ENCODE results near the gene GALNT13.

The GALNT13 gene

DNA sequence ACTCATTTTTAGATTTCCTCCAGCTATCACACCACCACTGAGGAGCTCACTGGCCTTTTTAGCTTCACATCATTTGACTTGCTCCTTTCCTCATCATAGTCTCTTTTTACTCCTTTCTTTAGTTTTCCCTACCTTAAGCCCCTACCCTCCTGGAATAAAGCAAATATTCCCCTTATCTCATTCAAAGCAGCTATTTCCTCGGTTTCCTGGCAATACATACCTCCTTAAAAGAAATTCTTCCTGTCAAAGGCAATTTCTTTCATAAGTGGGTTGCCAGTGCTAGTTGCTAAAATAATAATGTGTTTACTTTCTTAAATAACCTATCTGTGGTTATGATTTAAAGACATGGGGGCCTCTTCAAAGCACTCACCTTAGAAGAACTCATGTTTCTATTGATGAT, 359.3 kb downstream of the GALNT13 start:
- Histone ChIP-seq H3K4me3 (ENCODE audit: low read length) (no peak overlapping the region), H3K27me3 (ENCODE audit: control insufficient read depth, insufficient read depth, low read length) (no peaks in the 10 kb centered on the region), H3K9me3 (ENCODE audit: control insufficient read depth, low read depth, low read length) (no peaks in the 10 kb centered on the region), H3K36me3 (ENCODE audit: control insufficient read depth, low read depth, low read length) (no peaks in the 10 kb centered on the region), H3K4me1 (ENCODE audit: control insufficient read depth, low read depth, low read length) (no peaks in the 10 kb centered on the region), H3K9ac (ENCODE audit: low read length) (no peak overlapping the region), H3K27ac (ENCODE audit: low read length) (no peak overlapping the region)

DNA sequence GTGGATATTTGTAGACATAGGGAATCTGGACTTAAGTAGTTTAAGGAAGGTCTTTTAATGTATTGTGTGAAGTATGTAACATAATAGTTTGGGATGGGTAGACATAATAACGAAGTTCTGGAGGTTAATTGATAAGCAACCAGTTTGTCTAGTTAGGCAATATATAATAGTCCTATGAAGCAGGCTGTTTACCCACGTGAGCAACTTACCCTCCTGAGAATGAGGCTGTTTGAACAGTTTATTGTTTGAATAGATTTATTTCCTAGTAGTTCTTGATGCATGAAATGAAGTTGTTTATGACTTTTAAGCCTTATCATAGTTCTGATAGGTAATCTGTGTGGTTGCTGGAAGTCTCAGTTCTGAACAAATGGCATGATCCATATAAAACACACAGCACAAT, 361.5 kb downstream of the GALNT13 start:
- Histone ChIP-seq H3K27me3 (ENCODE audit: control insufficient read depth, insufficient read depth, low read length) (no peaks in the 10 kb centered on the region), H3K9me3 (ENCODE audit: control insufficient read depth, low read depth, low read length) (no peaks in the 10 kb centered on the region), H3K4me3 (ENCODE audit: low read length) (no peak overlapping the region), H3K36me3 (ENCODE audit: control insufficient read depth, low read depth, low read length) (no peaks in the 10 kb centered on the region), H3K27ac (ENCODE audit: low read length) (no peak overlapping the region), H3K4me1 (ENCODE audit: control insufficient read depth, low read depth, low read length) (no peaks in the 10 kb centered on the region), H3K9ac (ENCODE audit: low read length) (no peak overlapping the region)

- no peaks in the 10 kb centered on the region for H3K36me3 ChIP-seq (ENCODE audit: control insufficient read depth, low read depth, low read length)
- no peak overlapping the region for H3K4me3 ChIP-seq (ENCODE audit: low read length)
- no peak overlapping the region for H3K27ac ChIP-seq (ENCODE audit: low read length)
- no peak overlapping the region for H3K9ac ChIP-seq (ENCODE audit: low read length)
- no peaks in the 10 kb centered on the region for H3K9me3 ChIP-seq (ENCODE audit: control insufficient read depth, low read depth, low read length)
- H3K27me3 ChIP-seq (ENCODE audit: control insufficient read depth, insufficient read depth, low read length): no peaks in the 10 kb centered on the region
- peaks cover 7% of the 10 kb centered on the region for H3K4me1 ChIP-seq (ENCODE audit: control insufficient read depth, low read depth, low read length)
Measured at GRCh38 chr2:154238252-154238651, 366.5 kb downstream of the GALNT13 start.

- Histone ChIP-seq H3K4me3 (ENCODE audit: low read length) (no peak overlapping the region), H3K9me3 (ENCODE audit: control insufficient read depth, low read depth, low read length) (no peaks in the 10 kb centered on the region), H3K36me3 (ENCODE audit: control insufficient read depth, low read depth, low read length) (no peaks in the 10 kb centered on the region), H3K27ac (ENCODE audit: low read length) (no peak overlapping the region), H3K9ac (ENCODE audit: low read length) (no peak overlapping the region), H3K4me1 (ENCODE audit: control insufficient read depth, low read depth, low read length) (peaks cover 7% of the 10 kb centered on the region), H3K27me3 (ENCODE audit: control insufficient read depth, insufficient read depth, low read length) (no peaks in the 10 kb centered on the region)
Measured at GRCh38 chr2:154240316-154240715, 368.6 kb downstream of the GALNT13 start.

GRCh38 chr2:154240921-154241379, 369.2 kb downstream of the GALNT13 start:
- no peaks in the 10 kb centered on the region for H3K27me3 ChIP-seq (ENCODE audit: control insufficient read depth, insufficient read depth, low read length)
- no peak overlapping the region for H3K9ac ChIP-seq (ENCODE audit: low read length)
- peaks cover 7% of the 10 kb centered on the region for H3K4me1 ChIP-seq (ENCODE audit: control insufficient read depth, low read depth, low read length)
- no peak overlapping the region for H3K27ac ChIP-seq (ENCODE audit: low read length)
- H3K36me3 ChIP-seq (ENCODE audit: control insufficient read depth, low read depth, low read length): no peaks in the 10 kb centered on the region
- no peak overlapping the region for H3K4me3 ChIP-seq (ENCODE audit: low read length)
- H3K9me3 ChIP-seq (ENCODE audit: control insufficient read depth, low read depth, low read length): no peaks in the 10 kb centered on the region

DNA sequence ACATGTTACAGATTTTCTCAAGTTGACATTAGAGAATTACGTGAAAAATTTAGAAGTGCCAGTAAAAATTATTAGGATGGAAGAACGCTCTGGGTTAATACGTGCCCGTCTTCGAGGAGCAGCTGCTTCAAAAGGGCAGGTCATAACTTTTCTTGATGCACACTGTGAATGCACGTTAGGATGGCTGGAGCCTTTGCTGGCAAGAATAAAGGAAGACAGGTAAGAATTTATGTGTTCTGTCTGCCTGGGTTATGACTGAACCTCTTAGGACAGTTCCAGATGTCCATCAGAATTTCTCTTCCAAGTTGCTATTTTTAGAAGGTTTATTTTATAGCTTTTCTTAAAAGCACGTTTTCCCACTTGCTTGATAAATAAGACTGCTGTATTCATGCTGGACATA, 371.0 kb downstream of the GALNT13 start:
- Histone ChIP-seq H3K27me3 (ENCODE audit: control insufficient read depth, insufficient read depth, low read length) (no peaks in the 10 kb centered on the region), H3K9ac (ENCODE audit: low read length) (no peak overlapping the region), H3K9me3 (ENCODE audit: control insufficient read depth, low read depth, low read length) (no peaks in the 10 kb centered on the region), H3K4me1 (ENCODE audit: control insufficient read depth, low read depth, low read length) (peaks cover 7% of the 10 kb centered on the region), H3K27ac (ENCODE audit: low read length) (no peak overlapping the region), H3K4me3 (ENCODE audit: low read length) (no peak overlapping the region), H3K36me3 (ENCODE audit: control insufficient read depth, low read depth, low read length) (no peaks in the 10 kb centered on the region)

DNA sequence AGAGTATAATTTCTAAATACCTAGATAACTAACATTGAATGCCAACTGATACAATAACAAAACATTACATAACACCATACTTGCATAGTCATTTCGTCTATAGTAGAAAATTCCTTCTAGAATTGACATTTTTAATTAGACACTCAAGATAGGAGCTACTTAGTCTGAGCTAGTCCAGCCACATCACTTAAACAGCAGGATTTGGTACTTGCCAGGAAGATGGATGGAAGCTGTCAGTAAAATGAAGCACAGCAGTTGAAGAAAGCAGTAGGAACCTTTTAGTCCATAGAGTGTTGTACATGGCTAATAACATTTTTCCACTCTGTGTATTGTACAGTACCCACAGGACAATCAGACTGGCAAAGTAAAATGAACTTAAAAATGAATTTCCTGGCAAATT, 372.0 kb downstream of the GALNT13 start:
- Histone ChIP-seq H3K9me3 (ENCODE audit: control insufficient read depth, low read depth, low read length) (no peaks in the 10 kb centered on the region), H3K36me3 (ENCODE audit: control insufficient read depth, low read depth, low read length) (no peaks in the 10 kb centered on the region), H3K4me3 (ENCODE audit: low read length) (no peak overlapping the region), H3K9ac (ENCODE audit: low read length) (no peak overlapping the region), H3K4me1 (ENCODE audit: control insufficient read depth, low read depth, low read length) (peaks cover 7% of the 10 kb centered on the region), H3K27me3 (ENCODE audit: control insufficient read depth, insufficient read depth, low read length) (no peaks in the 10 kb centered on the region), H3K27ac (ENCODE audit: low read length) (no peak overlapping the region)

- H3K9ac ChIP-seq (ENCODE audit: low read length): no peak overlapping the region
- no peaks in the 10 kb centered on the region for H3K9me3 ChIP-seq (ENCODE audit: control insufficient read depth, low read depth, low read length)
- no peaks in the 10 kb centered on the region for H3K27me3 ChIP-seq (ENCODE audit: control insufficient read depth, insufficient read depth, low read length)
- H3K4me1 ChIP-seq (ENCODE audit: control insufficient read depth, low read depth, low read length): peaks cover 7% of the 10 kb centered on the region
- H3K36me3 ChIP-seq (ENCODE audit: control insufficient read depth, low read depth, low read length): no peaks in the 10 kb centered on the region
- H3K4me3 ChIP-seq (ENCODE audit: low read length): no peak overlapping the region
- no peak overlapping the region for H3K27ac ChIP-seq (ENCODE audit: low read length)
Measured at GRCh38 chr2:154244932-154245331, 373.2 kb downstream of the GALNT13 start.

DNA sequence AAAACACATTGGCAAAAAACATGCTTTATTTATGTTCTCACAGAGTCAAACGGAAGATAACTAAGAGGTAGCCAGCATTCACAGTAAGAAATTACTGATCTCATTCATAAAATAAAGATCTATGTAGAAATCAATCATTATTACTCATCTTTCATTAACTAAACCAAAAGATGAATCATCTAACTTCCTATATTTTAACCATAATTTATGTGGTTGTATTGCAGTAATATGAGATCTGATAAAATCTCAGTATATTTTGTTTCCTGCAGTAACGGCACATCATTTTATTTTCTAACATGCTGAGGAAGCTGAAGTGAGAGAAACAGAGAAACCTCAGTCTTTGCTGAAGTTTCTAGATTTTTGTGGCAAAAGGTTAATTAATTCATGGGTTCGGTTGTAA, 375.8 kb downstream of the GALNT13 start:
- Histone ChIP-seq H3K9me3 (ENCODE audit: control insufficient read depth, low read depth, low read length) (no peaks in the 10 kb centered on the region), H3K27ac (ENCODE audit: low read length) (no peak overlapping the region), H3K36me3 (ENCODE audit: control insufficient read depth, low read depth, low read length) (no peaks in the 10 kb centered on the region), H3K9ac (ENCODE audit: low read length) (no peak overlapping the region), H3K27me3 (ENCODE audit: control insufficient read depth, insufficient read depth, low read length) (no peaks in the 10 kb centered on the region), H3K4me1 (ENCODE audit: control insufficient read depth, low read depth, low read length) (no peaks in the 10 kb centered on the region), H3K4me3 (ENCODE audit: low read length) (no peak overlapping the region)

- Histone ChIP-seq H3K4me3 (ENCODE audit: low read length) (no peak overlapping the region), H3K27ac (ENCODE audit: low read length) (no peak overlapping the region), H3K9ac (ENCODE audit: low read length) (no peak overlapping the region), H3K27me3 (ENCODE audit: control insufficient read depth, insufficient read depth, low read length) (no peaks in the 10 kb centered on the region), H3K4me1 (ENCODE audit: control insufficient read depth, low read depth, low read length) (no peaks in the 10 kb centered on the region), H3K9me3 (ENCODE audit: control insufficient read depth, low read depth, low read length) (no peaks in the 10 kb centered on the region), H3K36me3 (ENCODE audit: control insufficient read depth, low read depth, low read length) (no peaks in the 10 kb centered on the region)
Measured at GRCh38 chr2:154256136-154256535, 384.4 kb downstream of the GALNT13 start.

DNA sequence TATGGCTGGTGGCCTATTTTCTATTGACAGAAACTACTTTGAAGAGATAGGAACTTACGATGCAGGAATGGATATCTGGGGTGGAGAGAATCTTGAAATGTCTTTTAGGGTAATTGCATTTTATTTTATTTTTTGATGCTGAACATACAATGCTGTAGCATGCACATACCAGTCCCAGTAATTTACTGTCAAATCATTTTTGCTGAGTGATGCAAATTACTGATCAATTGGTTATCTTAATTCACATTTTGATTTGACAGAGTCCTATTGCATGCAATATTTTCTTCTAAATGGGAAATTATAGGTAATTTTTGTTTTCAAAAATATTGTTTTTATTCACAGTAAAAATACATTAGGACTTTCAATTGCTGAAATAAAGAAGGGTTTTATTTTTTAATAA, 387.3 kb downstream of the GALNT13 start:
- no peak overlapping the region for H3K4me3 ChIP-seq (ENCODE audit: low read length)
- H3K27ac ChIP-seq (ENCODE audit: low read length): no peak overlapping the region
- H3K9me3 ChIP-seq (ENCODE audit: control insufficient read depth, low read depth, low read length): no peaks in the 10 kb centered on the region
- H3K9ac ChIP-seq (ENCODE audit: low read length): no peak overlapping the region
- no peaks in the 10 kb centered on the region for H3K4me1 ChIP-seq (ENCODE audit: control insufficient read depth, low read depth, low read length)
- H3K27me3 ChIP-seq (ENCODE audit: control insufficient read depth, insufficient read depth, low read length): no peaks in the 10 kb centered on the region
- no peaks in the 10 kb centered on the region for H3K36me3 ChIP-seq (ENCODE audit: control insufficient read depth, low read depth, low read length)

DNA sequence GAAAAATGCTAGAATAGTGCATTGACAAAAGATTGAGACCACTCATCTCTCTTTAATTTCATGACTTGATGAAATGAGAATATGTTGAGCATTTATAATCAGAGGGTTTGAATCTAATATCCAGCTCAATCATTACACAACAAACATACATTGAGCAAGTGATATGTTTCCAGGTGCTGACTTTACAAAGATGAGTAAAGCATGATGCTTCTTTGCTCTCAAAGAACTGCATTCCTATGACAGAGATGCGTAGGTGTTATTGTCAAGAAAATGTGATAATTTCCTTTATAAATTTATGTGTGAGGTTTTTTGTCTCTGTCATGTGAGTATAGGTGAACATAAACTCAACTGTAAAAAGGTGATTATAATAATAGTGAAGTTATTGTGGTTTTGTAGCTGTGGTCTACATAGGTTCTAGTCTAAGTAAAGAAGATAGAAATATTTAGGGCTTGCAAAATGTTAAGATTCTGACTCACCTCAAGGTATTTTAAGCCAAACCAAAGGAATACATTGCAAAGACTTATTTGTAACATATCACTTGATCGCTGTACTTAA, 389.8 kb downstream of the GALNT13 start:
- H3K36me3 ChIP-seq (ENCODE audit: control insufficient read depth, low read depth, low read length): no peaks in the 10 kb centered on the region

More for the DNA sequence above, 389.8 kb downstream of the GALNT13 start:
- H3K4me3 ChIP-seq (ENCODE audit: low read length): no peak overlapping the region
- H3K27ac ChIP-seq (ENCODE audit: low read length): no peak overlapping the region
- H3K9ac ChIP-seq (ENCODE audit: low read length): no peak overlapping the region
- no peaks in the 10 kb centered on the region for H3K27me3 ChIP-seq (ENCODE audit: control insufficient read depth, insufficient read depth, low read length)
- H3K4me1 ChIP-seq (ENCODE audit: control insufficient read depth, low read depth, low read length): no peaks in the 10 kb centered on the region
- H3K9me3 ChIP-seq (ENCODE audit: control insufficient read depth, low read depth, low read length): no peaks in the 10 kb centered on the region
